GM21526 (cell line): ENCODE data around the gene TPD52L2.
"Not testable (repeated sequence)": the region's sequence is repeated elsewhere in the genome, so short reads cannot be mapped to it uniquely, and the experiment has no call there.

Experiments used
- ATAC-seq: cut with Tn5 transposase; IDR thresholded peaks from one replicate; pipeline ENCODE4 v1.9.1; 2021; ENCODE audit warnings: moderate library complexity; ENCODE audit not compliant: unreplicated experiment, low FRiP score

Gene TPD52L2

DNA sequence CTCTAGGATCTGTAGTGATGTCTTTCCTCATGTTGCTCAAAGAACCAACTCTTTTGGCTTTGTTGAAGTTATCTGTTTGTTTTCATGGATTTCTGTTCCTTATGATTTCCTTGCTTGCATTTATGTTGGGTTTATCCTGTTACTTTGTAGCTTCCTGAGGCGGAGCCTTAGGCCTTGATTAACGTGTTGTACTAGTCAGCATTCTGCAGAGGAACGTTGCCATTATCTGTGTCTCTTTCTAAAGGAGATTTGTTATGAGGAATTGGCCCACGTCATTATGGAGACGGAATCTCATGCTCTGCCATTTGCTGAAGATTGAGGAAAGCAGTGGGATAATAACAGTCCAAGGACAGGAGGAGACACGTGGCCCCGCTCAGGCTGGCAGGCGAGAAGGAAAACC lies 61.2 kb downstream of the TPD52L2 start:
- no peak for ATAC-seq

DNA sequence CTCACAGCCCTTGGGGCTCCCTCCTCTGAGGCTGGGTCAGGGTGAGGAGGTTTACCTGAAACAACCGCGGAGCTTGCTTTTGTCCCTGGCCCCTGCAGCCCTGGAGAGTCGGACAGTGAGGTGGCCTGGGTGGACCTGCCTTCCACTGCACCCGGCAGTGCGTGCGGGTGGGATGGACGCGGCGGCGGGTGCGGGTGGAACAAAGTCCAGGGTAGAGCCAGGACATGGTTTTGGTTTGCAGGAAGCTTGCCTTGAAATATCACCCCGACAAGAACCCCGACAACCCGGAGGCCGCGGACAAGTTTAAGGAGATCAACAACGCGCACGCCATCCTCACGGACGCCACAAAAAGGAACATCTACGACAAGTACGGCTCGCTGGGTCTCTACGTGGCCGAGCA lies 64.0 kb downstream of the TPD52L2 start:
- ATAC-seq = no peak

DNA sequence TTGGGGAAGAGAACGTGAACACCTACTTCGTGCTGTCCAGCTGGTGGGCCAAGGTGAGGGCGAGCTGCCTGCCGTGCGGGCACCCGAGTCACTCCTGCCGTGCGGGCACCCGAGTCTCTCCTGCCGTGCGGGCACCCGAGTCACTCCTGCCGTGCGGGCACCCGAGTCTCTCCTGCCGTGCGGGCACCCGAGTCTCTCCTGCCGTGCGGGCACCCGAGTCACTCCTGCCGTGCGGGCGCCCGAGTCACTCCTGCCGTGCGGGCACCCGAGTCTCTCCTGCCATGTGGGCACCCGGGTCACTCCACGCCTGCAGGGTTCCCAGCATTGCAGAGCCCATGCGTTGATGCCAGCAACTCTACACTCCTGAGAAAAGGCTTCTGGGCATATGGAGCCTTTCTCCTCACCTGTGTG lies 64.4 kb downstream of the TPD52L2 start:
- ATAC-seq = not testable (repeated sequence)

DNA sequence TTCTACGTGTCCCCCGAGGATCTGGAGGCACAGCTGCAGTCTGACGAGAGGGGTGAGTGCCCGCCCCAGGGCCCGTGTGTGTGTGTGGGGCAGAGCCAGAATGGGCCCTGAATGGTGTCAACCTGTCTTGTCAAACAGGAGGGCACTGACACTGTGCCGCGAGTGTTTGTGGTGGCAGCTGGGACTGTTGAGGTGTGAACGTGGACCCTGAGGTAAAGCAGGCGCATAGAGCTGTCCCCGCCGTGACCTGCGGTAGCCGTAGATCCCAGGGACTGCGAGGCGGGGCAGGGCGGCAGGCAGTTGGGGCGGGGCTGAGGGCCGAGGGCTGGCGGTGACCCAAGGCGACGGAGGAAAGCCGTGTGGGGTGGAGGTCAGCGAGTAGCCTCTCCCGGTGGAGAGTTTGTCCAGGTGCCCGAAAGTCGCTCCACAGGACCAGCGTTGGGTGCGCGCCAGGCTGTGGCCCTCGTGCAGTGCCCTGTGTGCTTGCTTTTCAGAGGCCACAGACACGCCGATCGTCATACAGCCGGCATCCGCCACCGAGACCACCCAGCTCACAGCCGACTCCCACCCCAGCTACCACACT lies 66.0 kb downstream of the TPD52L2 start:
- ATAC-seq = no peak

DNA sequence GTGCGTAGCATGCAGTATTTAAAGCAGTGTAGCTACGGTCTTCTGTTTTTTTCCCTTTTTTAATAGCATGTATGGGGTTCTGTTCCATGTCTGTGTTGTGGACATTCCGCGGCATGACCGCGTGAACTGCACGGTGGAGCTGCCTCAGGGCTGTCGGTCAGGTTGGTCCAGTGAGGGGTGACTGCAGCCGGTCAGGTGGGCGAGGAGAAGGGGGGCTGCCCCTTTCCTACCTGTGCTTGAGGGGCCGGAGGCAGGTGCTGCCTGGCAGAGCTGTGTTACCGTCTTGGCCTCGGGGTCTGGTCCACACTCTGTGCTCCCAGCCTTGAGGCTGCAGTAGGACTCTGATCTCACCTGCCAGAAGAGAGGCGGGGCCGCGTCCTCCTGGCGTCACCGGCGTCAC lies 66.7 kb downstream of the TPD52L2 start:
- no peak for ATAC-seq

DNA sequence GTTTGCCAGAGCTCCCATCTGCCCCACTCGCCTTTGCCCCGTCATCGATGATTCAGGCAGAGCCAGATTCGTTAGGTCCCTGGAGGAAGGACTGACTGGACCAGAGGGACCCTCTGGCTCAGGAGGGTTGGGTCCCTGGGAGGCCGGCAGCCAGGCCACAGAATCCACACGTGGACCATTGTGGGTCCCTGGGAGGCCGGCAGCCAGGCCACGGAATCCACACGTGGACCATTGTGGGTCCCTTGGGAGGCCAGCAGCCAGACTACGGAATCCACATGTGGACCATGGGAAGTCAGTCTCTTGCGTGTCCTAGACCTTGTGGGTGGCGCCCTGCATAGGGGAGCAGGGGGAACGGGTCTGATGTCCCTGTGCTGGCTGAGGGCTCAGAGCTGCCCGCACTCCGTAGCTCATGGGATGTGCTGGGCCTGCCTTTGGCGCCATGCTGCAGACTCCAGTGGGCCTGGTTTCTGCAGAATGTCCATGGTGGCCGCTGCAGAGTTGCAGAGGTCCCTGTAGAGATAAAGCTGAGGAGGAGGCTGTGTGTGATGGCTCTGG lies 67.6 kb downstream of the TPD52L2 start:
- ATAC-seq = no peak

DNA sequence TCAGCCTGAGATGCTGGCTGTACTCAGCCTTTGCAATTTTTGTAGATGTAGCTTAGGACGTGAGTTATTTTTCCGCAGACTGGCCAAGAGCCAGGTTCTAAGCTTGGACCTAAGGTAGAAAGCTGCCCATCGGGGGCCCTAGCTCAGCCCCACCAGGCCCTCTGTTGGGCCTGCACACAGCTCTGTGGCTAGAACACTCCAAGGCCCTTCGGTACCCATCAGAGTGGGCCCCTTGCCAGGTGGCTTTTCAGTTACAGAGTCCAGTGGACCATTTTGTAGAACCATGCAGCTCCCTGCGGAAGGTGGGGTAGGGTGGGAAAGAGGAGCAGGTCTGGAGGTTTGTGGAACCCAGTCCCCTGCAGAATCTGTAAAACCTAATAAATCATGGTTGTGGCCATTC lies 68.6 kb downstream of the TPD52L2 start:
- ATAC-seq = no peak

DNA sequence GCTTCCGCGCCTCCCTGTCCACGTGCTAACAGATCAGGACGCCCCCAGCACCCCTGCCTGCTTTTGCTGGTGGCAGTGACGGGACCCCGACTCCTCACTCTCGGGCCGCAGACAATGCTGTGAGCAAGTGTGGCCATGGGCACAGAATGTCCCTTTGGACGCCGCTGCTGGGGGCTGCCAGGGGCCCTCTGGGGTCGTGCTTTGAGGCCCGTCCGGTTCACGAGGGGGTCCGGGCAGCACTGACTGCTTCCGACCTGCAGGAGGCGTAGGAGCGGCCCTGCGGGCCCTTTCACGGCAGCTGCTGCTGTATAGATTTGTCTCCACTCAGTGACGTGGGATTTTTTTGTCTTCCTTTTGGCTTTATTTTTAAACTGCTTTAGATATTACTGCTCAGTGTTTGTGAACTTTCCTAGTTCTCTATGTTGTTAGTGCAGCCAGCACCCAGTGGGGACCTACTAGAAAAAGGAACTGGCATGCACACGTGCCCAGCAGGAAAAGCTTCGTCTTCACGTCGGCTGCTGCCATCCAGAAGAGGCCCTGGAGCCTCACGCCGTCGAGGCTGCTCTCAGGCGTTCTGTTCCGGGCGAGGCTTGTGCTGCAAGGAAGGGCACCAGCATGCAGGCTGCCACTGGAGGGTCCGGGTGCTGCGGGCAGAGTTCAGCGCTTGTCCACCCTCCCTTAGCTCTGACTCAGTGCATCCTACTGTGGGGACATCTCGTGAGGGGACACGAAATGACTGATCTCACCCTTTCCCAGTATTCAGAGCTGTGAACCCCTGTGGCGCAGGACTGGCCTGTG lies 69.4 kb downstream of the TPD52L2 start:
- no peak for ATAC-seq

DNA sequence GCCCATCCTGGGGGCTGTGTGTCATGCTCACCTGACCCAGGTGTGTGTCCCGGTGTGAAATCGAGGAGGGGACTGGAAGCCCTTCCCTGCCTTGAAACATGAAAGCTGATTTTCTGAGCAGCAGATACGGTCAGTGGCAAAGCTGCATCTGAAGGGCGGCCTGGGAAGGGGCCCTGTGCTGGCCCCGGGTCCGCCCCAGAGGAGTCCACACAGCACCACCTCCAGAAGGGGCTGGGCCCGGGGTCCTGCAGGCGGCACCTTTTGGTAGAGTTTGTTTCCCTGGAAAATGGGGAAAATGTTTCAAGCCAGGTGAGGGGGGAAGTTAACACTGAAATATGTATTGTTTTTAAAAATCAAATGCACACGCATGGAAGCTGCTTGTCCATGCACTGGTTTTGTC lies 70.4 kb downstream of the TPD52L2 start:
- no peak for ATAC-seq

DNA sequence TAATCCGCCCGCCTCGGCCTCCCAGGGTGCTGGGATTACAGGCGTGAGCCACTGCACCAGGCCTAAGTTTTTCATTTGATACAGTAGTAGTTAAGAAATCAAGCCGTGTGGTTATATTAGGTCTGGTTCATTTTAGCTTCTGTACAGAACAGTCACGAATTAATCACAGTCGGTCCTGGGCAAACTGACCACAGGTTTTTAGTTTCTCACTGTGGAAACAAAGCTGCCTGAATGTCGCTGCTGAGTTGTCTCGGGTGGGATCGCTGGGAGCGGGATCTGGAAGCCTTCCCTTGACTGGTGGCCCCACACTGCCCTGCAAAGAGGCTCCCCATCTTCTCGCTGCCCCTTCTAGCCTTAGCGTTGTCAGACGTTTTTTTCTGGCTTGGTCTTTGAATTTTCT lies 72.5 kb downstream of the TPD52L2 start:
- ATAC-seq = no peak

DNA sequence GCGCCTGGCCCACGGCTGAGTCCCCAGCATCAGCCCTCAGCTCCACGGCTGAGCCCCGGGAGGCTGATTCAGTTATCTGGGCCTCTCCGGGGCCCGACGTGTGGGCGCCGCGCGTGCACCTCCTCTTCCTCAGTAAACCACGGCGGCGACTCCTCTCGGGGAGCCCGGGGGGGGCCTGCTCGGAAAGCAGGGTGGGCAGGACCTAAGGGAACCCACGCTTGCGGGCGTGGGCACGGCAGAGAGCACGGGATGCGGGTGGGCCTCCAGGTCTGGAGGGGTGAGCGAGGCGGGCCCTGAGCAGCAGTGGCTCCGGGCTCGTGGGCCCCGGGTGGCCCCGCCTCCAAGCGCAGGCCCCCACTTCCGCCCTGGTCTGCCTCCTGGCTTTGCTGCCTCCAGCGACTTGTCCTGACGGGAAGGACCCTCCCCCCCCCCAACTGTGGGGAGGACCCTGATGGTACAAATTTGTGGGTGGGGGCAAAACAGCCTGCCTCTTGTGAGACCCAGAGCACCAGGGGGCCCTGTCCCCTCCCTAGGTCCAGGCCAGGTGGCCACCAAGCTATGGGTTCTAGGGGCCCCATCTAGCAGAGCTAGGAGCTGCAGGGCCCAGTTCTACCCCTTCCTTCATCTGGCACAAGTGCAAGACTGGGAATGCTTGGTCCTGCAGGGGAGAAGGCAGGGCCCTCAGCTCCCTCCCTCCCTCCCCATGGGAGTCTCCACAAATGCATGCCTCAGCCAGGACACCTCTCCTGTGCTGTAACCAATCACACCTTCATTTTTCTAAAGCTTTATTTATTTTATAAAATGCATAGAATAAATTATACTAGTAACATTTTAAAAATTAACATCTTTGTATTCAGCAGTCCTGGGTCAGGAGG lies 74.2 kb downstream of the TPD52L2 start:
- no peak for ATAC-seq

DNA sequence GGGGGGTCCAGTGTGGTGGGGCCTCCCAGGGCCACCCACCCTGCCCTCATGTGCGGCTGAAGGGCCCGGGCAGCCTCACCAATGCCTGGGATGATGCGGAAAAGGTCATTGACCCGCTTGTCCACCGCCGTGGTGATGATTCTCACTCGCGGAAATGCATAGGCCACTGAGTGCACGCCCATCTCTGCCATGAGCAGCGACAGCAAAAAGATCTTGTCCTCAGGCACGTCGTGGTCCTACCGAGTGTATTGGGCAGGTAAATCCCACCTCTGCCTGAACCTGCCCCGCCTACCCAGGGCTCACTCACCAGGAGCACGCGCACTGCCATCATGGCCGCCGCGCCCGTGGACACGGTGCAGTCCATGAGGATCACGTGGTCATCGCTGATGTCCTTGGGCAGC lies 75.0 kb downstream of the TPD52L2 start:
- ATAC-seq = no peak

DNA sequence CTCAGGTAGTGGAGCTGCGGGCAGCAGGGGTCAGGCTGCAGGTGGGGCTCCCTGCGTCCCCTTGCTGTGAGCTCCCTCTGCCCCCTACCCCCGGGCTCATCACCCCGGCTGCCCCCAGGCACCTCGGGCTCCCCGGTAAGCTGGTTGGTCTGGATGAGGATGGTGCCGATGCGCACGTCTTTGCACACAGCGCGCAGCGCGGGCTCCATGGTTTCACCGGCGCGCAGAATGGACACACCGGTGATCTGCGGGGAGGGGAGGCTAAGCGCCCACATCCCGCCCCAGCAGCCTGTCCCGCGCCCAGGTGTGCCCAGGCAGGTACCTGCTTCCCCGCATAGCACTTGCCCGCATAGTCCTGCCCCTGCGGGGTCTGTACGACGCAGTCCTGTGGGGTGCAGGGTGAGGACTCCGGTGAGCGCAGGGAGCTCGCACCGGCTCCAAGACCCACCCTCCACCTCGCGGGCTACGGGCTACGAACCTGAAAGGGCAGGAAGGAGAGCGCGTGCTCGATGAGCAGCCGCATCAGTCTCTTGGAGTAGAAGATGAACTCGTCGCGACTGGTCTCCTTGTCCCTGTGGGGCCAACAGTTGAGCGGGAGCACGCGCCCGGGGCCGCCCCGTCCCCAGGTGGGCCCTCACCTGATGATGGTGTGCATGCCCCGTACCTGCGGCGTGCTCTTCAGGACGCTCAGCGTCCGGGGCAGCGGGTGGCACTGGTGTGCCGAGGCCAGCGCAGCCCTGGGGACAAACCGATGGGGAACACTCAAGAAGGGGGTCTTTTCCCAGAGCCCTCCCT lies 75.6 kb downstream of the TPD52L2 start:
- no peak for ATAC-seq
